Measurements from ENCODE around the gene PHYHIPL. TPM values are rescaled to one million over a fixed set of nuclear protein-coding genes. Genes with fewer than 3 reads are reported as not detected.

Gene PHYHIPL
- total and polyA plus RNA-seq, 12 donors = 3.2 to 59.5 (median 21.7) TPM

DNA sequence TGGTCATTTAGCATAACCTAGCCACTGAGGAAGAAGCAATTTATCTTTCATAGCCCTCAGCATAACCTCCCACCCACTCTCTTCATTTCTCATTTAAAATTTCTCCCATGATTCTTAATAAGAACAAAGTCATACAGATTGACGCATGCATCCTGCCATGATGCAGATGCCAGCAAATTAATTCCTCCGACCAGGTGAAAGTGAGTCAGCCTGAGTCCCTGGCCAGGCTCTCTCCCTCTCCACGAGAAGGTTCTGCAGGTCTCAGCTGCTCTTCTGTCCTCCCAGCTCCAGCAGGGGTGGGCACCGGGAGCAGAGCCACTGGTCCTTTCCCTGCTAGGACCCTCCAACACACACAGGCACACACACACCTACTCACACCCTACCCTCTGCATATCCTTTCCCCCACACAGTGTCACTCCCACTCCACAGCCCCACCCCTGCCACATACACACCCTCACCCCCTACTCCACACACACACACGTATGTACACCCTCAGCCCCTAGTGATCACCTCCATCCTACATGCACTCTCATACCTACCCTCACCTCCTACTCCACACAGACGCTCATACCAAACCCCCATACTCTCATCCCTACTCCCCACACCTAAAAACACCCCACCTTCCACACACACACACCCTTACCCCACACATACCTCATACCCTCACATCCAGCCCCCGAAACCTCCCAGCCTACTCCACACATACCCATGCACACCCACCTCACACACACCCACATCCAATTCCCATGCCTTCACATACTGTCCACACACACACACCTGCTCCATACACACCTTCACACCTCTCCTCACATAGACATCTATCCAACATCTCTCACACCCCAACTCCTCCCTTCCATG is 107.9 kb downstream of the PHYHIPL start:
- Histone ChIP-seq H3K4me1 (replicated peaks in 1 of 2) (peaks cover 0 to 14% of the 10 kb centered on the region in 2 donors), H3K36me3 (replicated peaks in 1 of 2) (peaks cover 0 to 9% of the 10 kb centered on the region in 2 donors), H3K4me3 (no peak overlapping the region), H3K27me3 (no peaks in the 10 kb centered on the region), H3K27ac (peak overlapping the region in 1 of 5 donors; percentile 38), H3K9me3 (replicated peaks in 1 of 3) (no peaks in the 10 kb centered on the region)
- intact Hi-C loops (cut with DNase I) = no loop called here
- 64 to 69% (median 65%) methylated on average over 7 of the region's 7 CpGs for WGBS, 4 donors
- DNase-seq = peak in 2 of 7 donors; percentile 41 to 48
- no peak for TF ChIP-seq POLR2A (IDR thresholded peaks at IDR 0.05)
- TF ChIP-seq, protein P1, sequence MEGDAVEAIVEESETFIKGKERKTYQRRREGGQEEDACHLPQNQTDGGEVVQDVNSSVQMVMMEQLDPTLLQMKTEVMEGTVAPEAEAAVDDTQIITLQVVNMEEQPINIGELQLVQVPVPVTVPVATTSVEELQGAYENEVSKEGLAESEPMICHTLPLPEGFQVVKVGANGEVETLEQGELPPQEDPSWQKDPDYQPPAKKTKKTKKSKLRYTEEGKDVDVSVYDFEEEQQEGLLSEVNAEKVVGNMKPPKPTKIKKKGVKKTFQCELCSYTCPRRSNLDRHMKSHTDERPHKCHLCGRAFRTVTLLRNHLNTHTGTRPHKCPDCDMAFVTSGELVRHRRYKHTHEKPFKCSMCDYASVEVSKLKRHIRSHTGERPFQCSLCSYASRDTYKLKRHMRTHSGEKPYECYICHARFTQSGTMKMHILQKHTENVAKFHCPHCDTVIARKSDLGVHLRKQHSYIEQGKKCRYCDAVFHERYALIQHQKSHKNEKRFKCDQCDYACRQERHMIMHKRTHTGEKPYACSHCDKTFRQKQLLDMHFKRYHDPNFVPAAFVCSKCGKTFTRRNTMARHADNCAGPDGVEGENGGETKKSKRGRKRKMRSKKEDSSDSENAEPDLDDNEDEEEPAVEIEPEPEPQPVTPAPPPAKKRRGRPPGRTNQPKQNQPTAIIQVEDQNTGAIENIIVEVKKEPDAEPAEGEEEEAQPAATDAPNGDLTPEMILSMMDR (IDR thresholded peaks at IDR 0.05) = no peak

DNA sequence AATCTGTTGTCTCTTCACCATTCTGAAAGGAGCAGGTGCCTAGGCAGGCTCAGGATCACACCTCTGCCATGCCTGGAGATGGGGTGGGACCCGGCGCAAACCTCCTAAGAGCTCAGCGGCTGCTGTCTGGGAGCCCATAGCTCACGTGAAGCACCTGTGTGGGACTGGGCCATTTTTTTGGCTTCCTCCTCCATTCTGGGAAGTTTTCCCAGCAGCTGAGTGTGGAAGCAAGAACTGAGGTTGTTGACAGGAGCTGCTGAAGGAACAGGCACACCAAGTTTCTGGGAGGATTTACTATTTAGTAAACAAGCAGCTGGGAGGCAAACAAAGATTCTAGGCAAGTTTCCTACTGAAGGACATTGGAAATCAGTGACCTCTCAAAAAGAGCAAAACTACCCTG is 108.6 kb downstream of the PHYHIPL start:
- TF ChIP-seq, protein P1 (IDR thresholded peaks at IDR 0.05) = no peak
- no peak for TF ChIP-seq POLR2A (IDR thresholded peaks at IDR 0.05)
- no peak for DNase-seq
- H3K9me3 ChIP-seq (replicated peaks in 1 of 3) = no peaks in the 10 kb centered on the region
- H3K27ac ChIP-seq = peak overlapping the region in 1 of 5 donors; percentile 38
- H3K36me3 ChIP-seq (replicated peaks in 1 of 2) = peaks cover 0 to 9% of the 10 kb centered on the region in 2 donors
- no peaks in the 10 kb centered on the region for H3K27me3 ChIP-seq
- intact Hi-C loops (cut with DNase I) = no loop called here
- H3K4me3 ChIP-seq = no peak overlapping the region
- 83 to 94% (median 91%) methylated on average over 2 to 4 of the region's 4 CpGs for WGBS, 4 donors
- peaks cover 0 to 7% of the 10 kb centered on the region in 2 donors for H3K4me1 ChIP-seq (replicated peaks in 1 of 2)

DNA sequence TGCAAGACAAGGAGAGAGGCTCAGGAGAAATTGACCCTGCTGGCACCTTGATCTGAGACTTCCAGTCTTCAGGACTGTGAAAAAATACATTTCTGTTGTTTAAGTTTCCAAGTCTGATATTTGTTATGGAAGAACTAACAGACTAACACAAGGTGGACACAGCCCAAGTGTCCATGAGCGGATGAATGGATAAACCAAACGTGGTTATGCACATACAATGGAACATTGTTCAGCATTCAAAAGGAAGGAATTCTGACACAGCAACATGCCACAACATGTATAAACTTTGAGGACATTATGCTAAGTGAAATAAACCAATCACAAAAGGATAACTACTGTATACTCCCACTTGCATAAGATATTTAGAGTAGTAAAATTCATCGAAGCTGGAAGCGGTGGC is 109.4 kb downstream of the PHYHIPL start:
- Histone ChIP-seq H3K27ac (no peak overlapping the region), H3K4me1 (replicated peaks in 1 of 2) (peaks cover 0 to 4% of the 10 kb centered on the region in 2 donors), H3K4me3 (no peak overlapping the region), H3K36me3 (replicated peaks in 1 of 2) (peaks cover 0 to 9% of the 10 kb centered on the region in 2 donors), H3K27me3 (no peaks in the 10 kb centered on the region), H3K9me3 (replicated peaks in 1 of 3) (no peaks in the 10 kb centered on the region)
- no peak for TF ChIP-seq POLR2A (IDR thresholded peaks at IDR 0.05)
- TF ChIP-seq, protein P1 (IDR thresholded peaks at IDR 0.05) = no peak
- DNase-seq = no peak
- WGBS, 4 donors = 93 to 97% (median 95%) methylated on average over 4 of the region's 4 CpGs
- intact Hi-C loops (cut with DNase I) = no loop called here

DNA sequence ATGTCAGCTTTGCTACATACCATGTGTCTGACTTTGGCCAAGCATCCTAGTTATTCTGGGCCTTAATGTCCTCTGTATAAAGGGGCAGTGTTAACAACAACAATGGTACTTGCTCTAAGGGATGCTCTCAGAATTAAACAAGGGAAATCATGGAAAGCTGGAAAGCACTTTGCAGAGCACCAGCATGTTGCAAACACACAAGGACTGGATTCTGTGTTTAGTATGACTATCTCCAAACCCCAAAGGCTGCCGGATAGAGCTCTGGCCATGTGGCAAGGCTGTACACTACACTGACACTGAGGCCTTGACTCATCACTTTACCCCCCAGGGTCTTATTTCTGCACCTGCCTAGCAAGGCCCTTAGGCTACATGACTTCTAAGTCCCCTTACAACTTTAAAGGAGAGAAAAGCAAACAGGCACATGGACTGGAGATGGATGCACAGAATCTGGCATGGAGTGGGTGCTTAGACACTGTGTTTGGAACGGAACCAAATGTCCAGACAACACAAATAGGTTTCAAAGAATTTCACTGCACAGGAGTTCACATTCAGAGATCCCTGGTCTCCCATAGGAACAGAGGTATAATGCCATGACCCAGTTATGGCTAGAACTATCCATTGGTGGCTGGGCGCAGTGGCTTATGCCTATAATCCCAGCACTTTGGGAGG is 111.3 kb downstream of the PHYHIPL start:
- Histone ChIP-seq H3K27me3 (no peaks in the 10 kb centered on the region), H3K36me3 (replicated peaks in 1 of 2) (peaks cover 0 to 5% of the 10 kb centered on the region in 2 donors), H3K4me1 (replicated peaks in 1 of 2) (peaks cover 0 to 4% of the 10 kb centered on the region in 2 donors), H3K4me3 (no peak overlapping the region), H3K27ac (no peak overlapping the region), H3K9me3 (replicated peaks in 1 of 3) (no peaks in the 10 kb centered on the region)
- WGBS, 4 donors = 86 to 92% (median 88%) methylated on average over 3 of the region's 3 CpGs
- intact Hi-C loops (cut with DNase I) = no loop called here
- TF ChIP-seq, protein P1 (IDR thresholded peaks at IDR 0.05) = no peak
- TF ChIP-seq POLR2A (IDR thresholded peaks at IDR 0.05) = no peak
- DNase-seq = no peak
